IMR-90 (cell line): ENCODE results near the gene WDR27. TPM values are rescaled to one million over a fixed set of nuclear protein-coding genes. Genes with fewer than 3 reads are reported as not detected.

Experiments used
- ATAC-seq: fragments of 200-7000 bp; cut with Tn5 transposase; 2 replicates; pipeline ENCODE4 v1.9.1; 2020; ENCODE audit warnings: low read depth, mild to moderate bottlenecking, moderate library complexity
- BruUV-seq: library from RNA; stranded (reverse); fragments of 400-500 nt; replicated peaks from 2 replicates; lab custom pipeline; 2021; lab: Mats Ljungman, UMichigan
- CTCF ChIA-PET: fragments of 300-600 bp; formaldehyde crosslinking; extraction: SDS; loops from one replicate; lab custom pipeline; 2021; ENCODE audit warnings: antibody characterized with exemption; lab: Yijun Ruan, JAX
- POLR2A ChIA-PET: fragments of 300-600 bp; sonication (Branson Sonifier 250); formaldehyde crosslinking; loops from one replicate; lab custom pipeline; 2022; ENCODE audit warnings: antibody characterized with exemption; ENCODE audit not compliant: unreplicated experiment; lab: Charles Lee
- DNase-seq: peaks from one replicate; pipeline ENCODE4 v3.0.0; 2013
- H2AFZ ChIP-seq: replicated peaks from 2 replicates; pipeline ENCODE3; 2013; ENCODE audit warnings: low read length, mild to moderate bottlenecking; ENCODE audit not compliant: poor library complexity
- H2AK5ac ChIP-seq: 2 replicates; pipeline ENCODE4 v1.6.1; 2013; ENCODE audit warnings: low read depth, low read length, inconsistent platforms
- H2AK9ac ChIP-seq: replicated peaks from 2 replicates; pipeline ENCODE3; 2013; ENCODE audit warnings: mild to moderate bottlenecking, low read depth, low read length, moderate library complexity; ENCODE audit not compliant: poor library complexity
- H2BK120ac ChIP-seq: 2 replicates; pipeline ENCODE4 v1.6.1; 2013; ENCODE audit warnings: low read depth, low read length, inconsistent platforms
- H2BK15ac ChIP-seq: 3 replicates; pipeline ENCODE4 v1.6.1; 2013; ENCODE audit warnings: low read depth, low read length, inconsistent platforms
- H2BK20ac ChIP-seq: 2 replicates; pipeline ENCODE4 v1.6.1; 2013; ENCODE audit warnings: low read depth, mild to moderate bottlenecking, inconsistent platforms, low read length, moderate library complexity
- H2BK5ac ChIP-seq: 2 replicates; pipeline ENCODE4 v1.6.1; 2013; ENCODE audit warnings: mild to moderate bottlenecking, low read depth, low read length, inconsistent platforms; ENCODE audit not compliant: poor library complexity, severe bottlenecking
- H3K14ac ChIP-seq: replicated peaks from 2 replicates; pipeline ENCODE4 v1.6.1; 2013; ENCODE audit warnings: low read depth, low read length, inconsistent platforms
- H3K18ac ChIP-seq: 2 replicates; pipeline ENCODE4 v1.6.1; 2013; ENCODE audit warnings: low read depth, low read length, control low read depth
- H3K23ac ChIP-seq: 2 replicates; pipeline ENCODE4 v1.6.1; 2013; ENCODE audit warnings: low read depth, low read length, inconsistent platforms
- H3K27ac ChIP-seq: 2 replicates; pipeline ENCODE4 v1.5.1; 2013; ENCODE audit warnings: mild to moderate bottlenecking, control low read depth, low read length; ENCODE audit not compliant: insufficient read depth
- H3K27me3 ChIP-seq: 2 replicates; pipeline ENCODE4 v1.6.1; 2013; ENCODE audit warnings: low read length; ENCODE audit not compliant: control insufficient read depth, insufficient read depth
- H3K36me3 ChIP-seq: 2 replicates; pipeline ENCODE4 v1.6.1; 2013; ENCODE audit warnings: low read length, mixed read lengths; ENCODE audit not compliant: control insufficient read depth, insufficient read depth
- H3K4ac ChIP-seq: 2 replicates; pipeline ENCODE4 v1.6.1; 2013; ENCODE audit warnings: low read depth, low read length, inconsistent platforms
- H3K4me1 ChIP-seq: 2 replicates; pipeline ENCODE4 v1.6.1; 2013; ENCODE audit warnings: low read length, mixed read lengths; ENCODE audit not compliant: control insufficient read depth, insufficient read depth
- H3K4me2 ChIP-seq: 2 replicates; pipeline ENCODE4 v1.6.1; 2013; ENCODE audit warnings: low read depth, mild to moderate bottlenecking, control low read depth, low read length, moderate library complexity
- H3K4me3 ChIP-seq: 2 replicates; pipeline ENCODE4 v1.5.1; 2013; ENCODE audit warnings: low read depth, mild to moderate bottlenecking, control low read depth, low read length, moderate library complexity; ENCODE audit not compliant: insufficient read depth
- H3K56ac ChIP-seq: 2 replicates; pipeline ENCODE4 v1.6.1; 2013; ENCODE audit warnings: low read length, inconsistent platforms; ENCODE audit not compliant: insufficient read depth; ENCODE audit errors: extremely low read depth
- H3K79me1 ChIP-seq, 2 experiments: 2 replicates each; pipeline ENCODE4 v1.6.1; 2013; ENCODE audit warnings: low read length in 2 of 2, inconsistent platforms in 1 of 2, low read depth in 1 of 2
- H3K9ac ChIP-seq: 2 replicates; pipeline ENCODE4 v1.6.1; 2013; ENCODE audit warnings: low read depth, low read length, control low read depth
- H3K9me1 ChIP-seq: 2 replicates; pipeline ENCODE4 v1.6.1; 2013; ENCODE audit warnings: low read length, inconsistent platforms; ENCODE audit not compliant: insufficient read depth
- H3K9me3 ChIP-seq: 2 replicates; pipeline ENCODE4 v1.6.1; 2013; ENCODE audit warnings: low read length; ENCODE audit not compliant: control insufficient read depth, insufficient read depth
- H4K20me1 ChIP-seq: 2 replicates; pipeline ENCODE4 v1.6.1; 2013; ENCODE audit warnings: low read length, inconsistent platforms; ENCODE audit not compliant: insufficient read depth
- H4K5ac ChIP-seq: 2 replicates; pipeline ENCODE4 v1.6.1; 2013; ENCODE audit warnings: mild to moderate bottlenecking, low read depth, low read length, control low read depth
- H4K8ac ChIP-seq, 2 experiments: 2 replicates each; pipeline ENCODE4 v1.6.1; 2013; ENCODE audit warnings: low read depth in 2 of 2, low read length in 2 of 2, control low read depth in 1 of 2, inconsistent platforms in 1 of 2
- H4K91ac ChIP-seq: 2 replicates; pipeline ENCODE4 v1.6.1; 2013; ENCODE audit warnings: low read depth, low read length, inconsistent platforms; ENCODE audit not compliant: insufficient read depth
- BHLHE40 ChIP-seq: fragments of 150-350 bp; IDR thresholded peaks from 2 replicates; pipeline ENCODE4 v1.6.1; 2016; ENCODE audit warnings: mild to moderate bottlenecking, low read depth, low read length
- WGBS, 2 experiments: methylation state at CpG; one replicate each; pipeline versions ENCODE4 v1.1.5 to v1.1.7; 2013; ENCODE audit warnings: missing lambda C conversion rate in 2 of 2; ENCODE audit not compliant: insufficient read length in 1 of 2; ENCODE audit errors: extremely low coverage in 2 of 2; 5-methylcytosine and 5-hydroxymethylcytosine counted together
- dilution Hi-C: fragments of 300-500 bp; cut with HindIII; formaldehyde crosslinking; loops from one replicate; pipeline ENCODE4 v1.14.3; 2018; ENCODE audit warnings: low sequenced_read_pairs; ENCODE audit not compliant: unreplicated experiment
- in situ Hi-C: fragments of 300-500 bp; cut with MboI; formaldehyde crosslinking; loops from 3 replicates; pipeline ENCODE4 v1.14.3; 2019; ENCODE audit warnings: low sequenced_read_pairs, inconsistent platforms, mixed read lengths
- intact Hi-C: fragments of 100-400 bp; cut with micrococcal nuclease; formaldehyde crosslinking; loops from 2 replicates; pipeline ENCODE4 v1.10.0; 2022
- polyA plus RNA-seq, 3 experiments: library from polyadenylated mRNA; depleted of rRNA; stranded (reverse); fragments of >200 nt; gene quantifications; 2 replicates each; pipeline ENCODE4 v1.2.3, GENCODE V29; 2012; ENCODE audit warnings: low replicate concordance in 1 of 3
- total RNA-seq: library from RNA; depleted of rRNA; stranded (reverse); fragments of >200 nt; gene quantifications from 2 replicates; pipeline ENCODE4 v1.2.3, GENCODE V29; 2012

WDR27 gene
- total and polyA plus RNA-seq, 2 of the 4 experiments (the other 2 are of a cell fraction): 7.0 to 18.5 TPM

GRCh38 chr6:169659820-169660610 lies 41.8 kb downstream of the WDR27 start:
- no TSS peak for BruUV-seq
- CTCF ChIA-PET: no interaction called here

More at GRCh38 chr6:169659820-169660610, 41.8 kb downstream of the WDR27 start:
- Histone ChIP-seq H2BK15ac (no peak overlapping the region), H3K36me3 (peaks cover 48% of the 10 kb centered on the region), H4K8ac (no peak overlapping the region), H3K27me3 (no peaks in the 10 kb centered on the region), H3K56ac (no peak overlapping the region), H3K14ac (no peak overlapping the region), H3K4ac (no peak overlapping the region), H3K4me1 (no peaks in the 10 kb centered on the region), H3K27ac (no peak overlapping the region), H4K91ac (no peak overlapping the region), H4K20me1 (no peaks in the 10 kb centered on the region), H3K9me1 (no peaks in the 10 kb centered on the region; the same call in 1 of the 2 replicates), H2AK5ac (no peak overlapping the region), H2BK20ac (no peak overlapping the region), H3K4me2 (no peak overlapping the region), H2BK120ac (no peak overlapping the region), H2AK9ac (no peak overlapping the region), H3K23ac (no peak overlapping the region), H2AFZ (no peak overlapping the region), H4K5ac (no peak overlapping the region), H3K79me1 (no peaks in the 10 kb centered on the region), H3K9ac (no peak overlapping the region), H2BK5ac (no peak overlapping the region), H3K9me3 (no peaks in the 10 kb centered on the region), H3K4me3 (no peak overlapping the region), H3K18ac (no peak overlapping the region)
- intact Hi-C loops: loop anchor here (10.0 kb wide), 2 partner anchors 705 to 765 kb away; no protein-coding TSS in a partner anchor
- no peak for DNase-seq
- POLR2A ChIA-PET: no interaction called here
- no peak for ATAC-seq
- TF ChIP-seq BHLHE40: no peak
- WGBS, 2 experiments: 93% methylated on average over 6 of the region's 26 CpGs; no CpG with 5 or more reads in 1 of the 2 experiments
- in situ Hi-C loops: no loop called here
- dilution Hi-C loops: no loop called here
